OCI-LY1 (cell line): ENCODE measurements around the gene FMN1.

ENCODE experiments used
- EZH2 ChIP-seq: fragments of 200-600 bp; sonication (generic), shearing (Covaris generic); IDR thresholded peaks from 2 replicates; pipeline ENCODE4 v1.8.0; 2017; ENCODE audit warnings: borderline replicate concordance, mixed run types, mild to moderate bottlenecking, antibody characterized with exemption, low read length, moderate library complexity, mixed read lengths
- TF ChIP-seq, protein P1 (sequence below): fragments of 200-600 bp; sonication (generic), shearing (Covaris generic); IDR thresholded peaks from 2 replicates; pipeline ENCODE4 v1.5.1; 2017; ENCODE audit warnings: mild to moderate bottlenecking, antibody characterized with exemption, low read length, moderate library complexity, mixed read lengths

GRCh38 chr15:33194237-33194636 lies 277 bp downstream of the FMN1 start:
- TF ChIP-seq, protein P1, sequence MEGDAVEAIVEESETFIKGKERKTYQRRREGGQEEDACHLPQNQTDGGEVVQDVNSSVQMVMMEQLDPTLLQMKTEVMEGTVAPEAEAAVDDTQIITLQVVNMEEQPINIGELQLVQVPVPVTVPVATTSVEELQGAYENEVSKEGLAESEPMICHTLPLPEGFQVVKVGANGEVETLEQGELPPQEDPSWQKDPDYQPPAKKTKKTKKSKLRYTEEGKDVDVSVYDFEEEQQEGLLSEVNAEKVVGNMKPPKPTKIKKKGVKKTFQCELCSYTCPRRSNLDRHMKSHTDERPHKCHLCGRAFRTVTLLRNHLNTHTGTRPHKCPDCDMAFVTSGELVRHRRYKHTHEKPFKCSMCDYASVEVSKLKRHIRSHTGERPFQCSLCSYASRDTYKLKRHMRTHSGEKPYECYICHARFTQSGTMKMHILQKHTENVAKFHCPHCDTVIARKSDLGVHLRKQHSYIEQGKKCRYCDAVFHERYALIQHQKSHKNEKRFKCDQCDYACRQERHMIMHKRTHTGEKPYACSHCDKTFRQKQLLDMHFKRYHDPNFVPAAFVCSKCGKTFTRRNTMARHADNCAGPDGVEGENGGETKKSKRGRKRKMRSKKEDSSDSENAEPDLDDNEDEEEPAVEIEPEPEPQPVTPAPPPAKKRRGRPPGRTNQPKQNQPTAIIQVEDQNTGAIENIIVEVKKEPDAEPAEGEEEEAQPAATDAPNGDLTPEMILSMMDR = no peak
- TF ChIP-seq EZH2 = no peak
